Activated CD4-positive, alpha-beta T cell treated with anti-CD3 and anti-CD28 coated beads for 36 hours (primary cell): Measurements from ENCODE around the gene CREG1. TPM values are rescaled to one million over a fixed set of nuclear protein-coding genes. Genes with fewer than 3 reads are reported as not detected.
"Not testable (repeated sequence)": the region's sequence is repeated elsewhere in the genome, so short reads cannot be mapped to it uniquely, and the experiment has no call there.

Source experiments
- ATAC-seq: fragments of 200-7000 bp; cut with Tn5 transposase; one replicate; pipeline ENCODE4 v1.10.0; 2021; ENCODE audit warnings: mild to moderate bottlenecking, moderate library complexity
- CTCF ChIA-PET: fragments of 350-600 bp; sonication (Branson Sonifier 250); formaldehyde crosslinking; loops from one replicate; lab custom pipeline; 2021; ENCODE audit warnings: antibody characterized with exemption; lab: Charles Lee
- POLR2A ChIA-PET: fragments of 350-600 bp; sonication (Branson Sonifier 250); formaldehyde crosslinking; loops from one replicate; lab custom pipeline; 2021; ENCODE audit warnings: antibody characterized with exemption, inconsistent platforms; lab: Charles Lee
- DNase-seq: peaks from one replicate; pipeline ENCODE4 v3.0.0-alpha.2; 2020
- H3K27ac Mint-ChIP-seq: one replicate; pipeline ENCODE4 v1.8.0; 2021; ENCODE audit warnings: mixed read lengths
- H3K27me3 Mint-ChIP-seq: one replicate; pipeline ENCODE4 v1.8.0; 2021; ENCODE audit warnings: mixed read lengths
- H3K36me3 Mint-ChIP-seq: one replicate; pipeline ENCODE4 v1.8.0; 2021; ENCODE audit warnings: low read depth, mixed read lengths
- H3K4me1 Mint-ChIP-seq: one replicate; pipeline ENCODE4 v1.8.0; 2021; ENCODE audit warnings: mixed read lengths
- H3K4me3 Mint-ChIP-seq: one replicate; pipeline ENCODE4 v1.8.0; 2021; ENCODE audit warnings: mild to moderate bottlenecking, moderate library complexity, mixed read lengths
- H3K9me3 Mint-ChIP-seq: one replicate; pipeline ENCODE4 v1.8.0; 2021; ENCODE audit warnings: low read depth, mixed read lengths
- intact Hi-C, 2 experiments: fragments of 100-400 bp; cut with DNase I in 1 of 2; cut with micrococcal nuclease in 1 of 2; formaldehyde crosslinking; loops; one replicate each; pipeline versions ENCODE4 v1.14.2 to v1.15.1; 2022 to 2024; cut with DNase I, micrococcal nuclease
- total RNA-seq, 2 experiments: library from RNA; stranded (reverse); gene quantifications; one replicate each; pipeline ENCODE4 v1.2.3, GENCODE V29; 2021

CREG1 gene
- total RNA-seq, 2 experiments from 2014 or later: 8.8 to 9.4 TPM

- ChIA-PET POLR2A (no interaction called here), CTCF (interaction anchor here (0.6 to 1.7 kb wide), 4 partner anchors 10 to 226 kb away, joined by 3 to 4 read pairs (median 4); no protein-coding TSS in a partner anchor)
- Mint-ChIP-seq H3K4me1 (no peaks in the 10 kb centered on the region), H3K27me3 (no peaks in the 10 kb centered on the region), H3K9me3 (no peaks in the 10 kb centered on the region), H3K4me3 (no peak overlapping the region), H3K36me3 (no peaks in the 10 kb centered on the region), H3K27ac (no peak overlapping the region)
- DNase-seq (no peak), ATAC-seq (no peak)
- intact Hi-C loops: no loop called here
Observed at GRCh38 chr1:167584581-167584980, 31.0 kb upstream of the CREG1 start.

GRCh38 chr1:167582722-167583121 lies 29.2 kb upstream of the CREG1 start:
- Mint-ChIP-seq H3K36me3 (no peaks in the 10 kb centered on the region), H3K4me3 (no peak overlapping the region), H3K4me1 (no peaks in the 10 kb centered on the region), H3K27ac (no peak overlapping the region), H3K9me3 (no peaks in the 10 kb centered on the region), H3K27me3 (peaks cover 2% of the 10 kb centered on the region)
- DNase-seq (no peak), ATAC-seq (no peak)
- POLR2A ChIA-PET: no interaction called here
- intact Hi-C loops: no loop called here
- CTCF ChIA-PET: interaction anchor here (1.4 kb wide), 1 partner anchor 11 kb away, joined by 4 read pairs; no protein-coding TSS in a partner anchor

- POLR2A ChIA-PET: no interaction called here
Observed at GRCh38 chr1:167582064-167582463, 28.5 kb upstream of the CREG1 start.

GRCh38 chr1:167579986-167580385 lies 26.4 kb upstream of the CREG1 start:
- no peak overlapping the region for H3K4me3 Mint-ChIP-seq
- H3K27me3 Mint-ChIP-seq: peaks cover 7% of the 10 kb centered on the region
- DNase-seq (no peak), ATAC-seq (no peak)
- H3K36me3 Mint-ChIP-seq: no peaks in the 10 kb centered on the region
- ChIA-PET POLR2A (no interaction called here), CTCF (interaction anchor here (1.6 kb wide), 1 partner anchor 116 kb away, joined by 4 read pairs; no protein-coding TSS in a partner anchor)
- H3K4me1 Mint-ChIP-seq: no peaks in the 10 kb centered on the region
- H3K27ac Mint-ChIP-seq: no peak overlapping the region
- no peaks in the 10 kb centered on the region for H3K9me3 Mint-ChIP-seq
- intact Hi-C loops: no loop called here

More at GRCh38 chr1:167582064-167582463, 28.5 kb upstream of the CREG1 start:
- H3K27me3 Mint-ChIP-seq: peaks cover 2% of the 10 kb centered on the region
- intact Hi-C loops: no loop called here
- ATAC-seq: no peak
- DNase-seq: no peak
- H3K9me3 Mint-ChIP-seq: no peaks in the 10 kb centered on the region
- no peak overlapping the region for H3K27ac Mint-ChIP-seq
- H3K4me1 Mint-ChIP-seq: no peaks in the 10 kb centered on the region
- no peak overlapping the region for H3K4me3 Mint-ChIP-seq
- CTCF ChIA-PET: interaction anchor here (1.4 kb wide), 1 partner anchor 12 kb away, joined by 4 read pairs; no protein-coding TSS in a partner anchor
- H3K36me3 Mint-ChIP-seq: no peaks in the 10 kb centered on the region

- CTCF ChIA-PET: no interaction called here
- Mint-ChIP-seq H3K4me3 (no peak overlapping the region), H3K9me3 (no peaks in the 10 kb centered on the region), H3K36me3 (no peaks in the 10 kb centered on the region), H3K27me3 (peaks cover 7% of the 10 kb centered on the region), H3K4me1 (no peaks in the 10 kb centered on the region), H3K27ac (no peak overlapping the region)
- no peak for DNase-seq
- POLR2A ChIA-PET: no interaction called here
- intact Hi-C loops: no loop called here
- no peak for ATAC-seq
Observed at GRCh38 chr1:167578939-167579521, 25.5 kb upstream of the CREG1 start.

- ATAC-seq: no peak
- Mint-ChIP-seq H3K27me3 (peaks cover 7% of the 10 kb centered on the region), H3K9me3 (no peaks in the 10 kb centered on the region), H3K4me3 (no peak overlapping the region), H3K4me1 (no peaks in the 10 kb centered on the region), H3K36me3 (no peaks in the 10 kb centered on the region), H3K27ac (no peak overlapping the region)
- POLR2A ChIA-PET: no interaction called here
- intact Hi-C loops: no loop called here
- no peak for DNase-seq
- CTCF ChIA-PET: interaction anchor here (1.4 kb wide), 1 partner anchor 20 kb away, joined by 3 read pairs; no protein-coding TSS in a partner anchor
Observed at GRCh38 chr1:167575649-167576048, 22.1 kb upstream of the CREG1 start.

- no peak overlapping the region for H3K4me3 Mint-ChIP-seq
- no peak overlapping the region for H3K27ac Mint-ChIP-seq
- ATAC-seq (no peak), DNase-seq (no peak)
- H3K4me1 Mint-ChIP-seq: no peaks in the 10 kb centered on the region
- POLR2A ChIA-PET: interaction anchor here (0.6 kb wide), 1 partner anchor 15 kb away, joined by 3 read pairs; no protein-coding TSS in a partner anchor
- intact Hi-C loops: no loop called here
- H3K36me3 Mint-ChIP-seq: no peaks in the 10 kb centered on the region
- CTCF ChIA-PET: interaction anchor here (0.5 to 2.3 kb wide), 4 partner anchors 8 to 572 kb away, joined by 3 to 6 read pairs (median 4); no protein-coding TSS in a partner anchor
- H3K27me3 Mint-ChIP-seq: peaks cover 5% of the 10 kb centered on the region
- H3K9me3 Mint-ChIP-seq: no peaks in the 10 kb centered on the region
Observed at GRCh38 chr1:167573035-167573434, 19.5 kb upstream of the CREG1 start.

GRCh38 chr1:167570712-167571111 lies 17.1 kb upstream of the CREG1 start:
- H3K27me3 Mint-ChIP-seq, ATAC-seq, H3K9me3 Mint-ChIP-seq, intact Hi-C loops, H3K4me1 Mint-ChIP-seq, POLR2A ChIA-PET, H3K36me3 Mint-ChIP-seq, H3K4me3 Mint-ChIP-seq, DNase-seq, H3K27ac Mint-ChIP-seq: not testable (repeated sequence)
- CTCF ChIA-PET: interaction anchor here (0.6 to 1.6 kb wide), 3 partner anchors 8 to 22 kb away, joined by 3 to 5 read pairs (median 4); no protein-coding TSS in a partner anchor

- POLR2A ChIA-PET: interaction anchor here (0.6 kb wide), 1 partner anchor 11 kb away, joined by 4 read pairs; no protein-coding TSS in a partner anchor
- CTCF ChIA-PET: interaction anchor here (0.7 to 1.3 kb wide), 3 partner anchors 9 to 120 kb away, joined by 3 to 6 read pairs (median 4); partner anchors contain the start of gene CREG1
- no peaks in the 10 kb centered on the region for H3K36me3 Mint-ChIP-seq
Observed at GRCh38 chr1:167567663-167568062, 14.1 kb upstream of the CREG1 start.

GRCh38 chr1:167566766-167567165 lies 13.2 kb upstream of the CREG1 start:
- Mint-ChIP-seq H3K27ac (no peak overlapping the region), H3K36me3 (no peaks in the 10 kb centered on the region), H3K4me1 (no peaks in the 10 kb centered on the region), H3K9me3 (no peaks in the 10 kb centered on the region), H3K27me3 (no peaks in the 10 kb centered on the region), H3K4me3 (no peak overlapping the region)
- intact Hi-C loops: no loop called here
- ChIA-PET POLR2A (no interaction called here), CTCF (interaction anchor here (3.8 kb wide), 1 partner anchor 121 kb away, joined by 13 read pairs; no protein-coding TSS in a partner anchor)
- DNase-seq: no peak
- no peak for ATAC-seq

More at GRCh38 chr1:167567663-167568062, 14.1 kb upstream of the CREG1 start:
- intact Hi-C loops: no loop called here
- Mint-ChIP-seq H3K4me3 (no peak overlapping the region), H3K9me3 (no peaks in the 10 kb centered on the region), H3K27me3 (no peaks in the 10 kb centered on the region), H3K4me1 (no peaks in the 10 kb centered on the region), H3K27ac (no peak overlapping the region)
- DNase-seq (no peak), ATAC-seq (no peak)

GRCh38 chr1:167565922-167566321 lies 12.4 kb upstream of the CREG1 start:
- DNase-seq (no peak), ATAC-seq (no peak)
- intact Hi-C loops: no loop called here
- CTCF ChIA-PET: interaction anchor here (1.4 to 3.8 kb wide), 2 partner anchors 43 to 121 kb away, joined by 4 to 13 read pairs; no protein-coding TSS in a partner anchor
- no peaks in the 10 kb centered on the region for H3K36me3 Mint-ChIP-seq
- H3K4me3 Mint-ChIP-seq: no peak overlapping the region
- no peaks in the 10 kb centered on the region for H3K4me1 Mint-ChIP-seq
- POLR2A ChIA-PET: interaction anchor here (1.2 kb wide), 1 partner anchor 12 kb away, joined by 5 read pairs; the partner anchor contains the start of gene CREG1
- H3K27ac Mint-ChIP-seq: no peak overlapping the region
- H3K27me3 Mint-ChIP-seq: no peaks in the 10 kb centered on the region
- H3K9me3 Mint-ChIP-seq: no peaks in the 10 kb centered on the region
